GM06990 (cell line): Measurements from ENCODE around the gene COASY.
A peak's percentile ranks its signal among the peaks of the same experiment; 100 is the strongest.

Source experiments
- DNase-seq: peaks from one replicate; pipeline ENCODE4 v3.0.0-alpha.2; 2011; ENCODE audit not compliant: insufficient read length; ENCODE audit errors: extremely low read depth
- H3K27me3 ChIP-seq: replicated peaks from 2 replicates; pipeline ENCODE4 v1.6.0; 2011; ENCODE audit warnings: low read length; ENCODE audit not compliant: control insufficient read depth, insufficient read depth
- H3K36me3 ChIP-seq: 2 replicates; pipeline ENCODE4 v1.5.1; 2011; ENCODE audit warnings: low read length; ENCODE audit not compliant: control insufficient read depth, insufficient read depth
- H3K4me3 ChIP-seq: replicated peaks from 2 replicates; pipeline ENCODE4 v1.5.1; 2011; ENCODE audit warnings: low read depth, mild to moderate bottlenecking, control low read depth, low read length
- CTCF ChIP-seq: IDR thresholded peaks from 2 replicates; pipeline ENCODE4 v1.5.1; 2011; ENCODE audit warnings: low read length, control low read depth, mild to moderate bottlenecking, inconsistent platforms; ENCODE audit not compliant: insufficient read depth, poor library complexity, severe bottlenecking

The COASY gene

GRCh38 chr17:42561897-42562387 is at the start of gene COASY:
COASY (plus strand) TSS chr17:42562148; CDS start chr17:42562623, 475 bp downstream.
- Histone ChIP-seq H3K4me3 (peak within 1 kb of the TSS; percentile 97), H3K27me3 (no peaks in the 10 kb centered on the region), H3K36me3 (peaks cover 29% of the 10 kb centered on the region)
- TF ChIP-seq CTCF: no peak
- DNase-seq: peak; percentile 86

GRCh38 chr17:42512246-42512645 is 49.7 kb upstream of the COASY start:
- TF ChIP-seq CTCF: no peak
- H3K27me3 ChIP-seq: no peaks in the 10 kb centered on the region
- DNase-seq: no peak
- peaks cover 40% of the 10 kb centered on the region for H3K36me3 ChIP-seq
- no peak overlapping the region for H3K4me3 ChIP-seq

GRCh38 chr17:42512733-42513251 is 49.2 kb upstream of the COASY start:
- no peak for TF ChIP-seq CTCF
- no peaks in the 10 kb centered on the region for H3K27me3 ChIP-seq
- no peak for DNase-seq
- H3K4me3 ChIP-seq: no peak overlapping the region
- peaks cover 41% of the 10 kb centered on the region for H3K36me3 ChIP-seq

- no peaks in the 10 kb centered on the region for H3K27me3 ChIP-seq
- no peak overlapping the region for H3K4me3 ChIP-seq
- H3K36me3 ChIP-seq: peaks cover 38% of the 10 kb centered on the region
- DNase-seq: no peak
- no peak for TF ChIP-seq CTCF
Observed at GRCh38 chr17:42513686-42514085, 48.3 kb upstream of the COASY start.

GRCh38 chr17:42514279-42514678 is 47.7 kb upstream of the COASY start:
- no peaks in the 10 kb centered on the region for H3K27me3 ChIP-seq
- TF ChIP-seq CTCF: no peak
- DNase-seq: no peak
- peaks cover 36% of the 10 kb centered on the region for H3K36me3 ChIP-seq
- no peak overlapping the region for H3K4me3 ChIP-seq

GRCh38 chr17:42514867-42515266 is 47.1 kb upstream of the COASY start:
- H3K36me3 ChIP-seq: peaks cover 33% of the 10 kb centered on the region
- H3K4me3 ChIP-seq: no peak overlapping the region
- TF ChIP-seq CTCF: no peak
- no peak for DNase-seq
- no peaks in the 10 kb centered on the region for H3K27me3 ChIP-seq
